NCI-H526 (cell line): ENCODE data around the gene F8A2.
"Not testable (repeated sequence)": the region's sequence is repeated elsewhere in the genome, so short reads cannot be mapped to it uniquely, and the experiment has no call there.

Source experiments
- DNase-seq, 2 experiments: peaks; one replicate each; lab custom pipeline; 2025; lab: John Stamatoyannopoulos, UW

F8A2 gene

DNA sequence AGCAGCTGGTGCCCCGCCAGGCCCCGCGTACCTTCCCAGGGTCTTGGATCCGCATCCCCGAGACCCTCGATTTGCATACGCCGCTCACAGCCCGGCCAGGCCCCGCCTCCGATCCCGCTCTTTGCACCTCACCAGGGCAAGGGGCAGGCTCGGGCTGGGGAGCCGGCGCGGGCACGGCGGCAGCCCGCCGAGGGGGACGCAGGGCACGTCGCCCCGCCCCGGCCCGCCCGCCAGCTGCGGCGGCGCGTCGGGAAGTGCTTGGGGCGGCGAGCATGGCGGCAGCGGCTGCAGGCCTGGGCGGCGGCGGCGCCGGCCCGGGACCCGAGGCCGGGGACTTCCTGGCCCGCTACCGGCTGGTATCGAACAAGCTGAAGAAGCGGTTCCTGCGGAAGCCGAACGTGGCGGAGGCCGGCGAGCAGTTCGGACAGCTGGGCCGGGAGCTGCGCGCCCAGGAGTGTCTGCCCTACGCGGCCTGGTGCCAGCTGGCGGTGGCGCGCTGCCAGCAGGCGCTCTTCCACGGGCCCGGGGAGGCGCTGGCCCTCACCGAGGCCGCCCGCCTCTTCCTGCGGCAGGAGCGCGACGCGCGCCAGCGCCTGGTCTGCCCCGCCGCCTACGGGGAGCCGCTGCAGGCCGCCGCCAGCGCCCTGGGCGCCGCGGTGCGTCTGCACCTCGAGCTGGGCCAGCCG lies at the start of gene F8A2:
Gene F8A2 (plus strand): TSS at position 253 of the 686 bp plus-strand sequence. CDS start 20 bp downstream, at position 273.
- not testable (repeated sequence) for DNase-seq

GRCh38 chrX:155333544-155334100 lies 48.3 kb upstream of the F8A2 start:
- DNase-seq: no peak

GRCh38 chrX:155334486-155335336 lies 47.2 kb upstream of the F8A2 start, which contains the start of gene CLIC2:
TSS of gene CLIC2 (minus strand) at chrX:155334614. CDS start at chrX:155334427, 187 bp downstream.
- DNase-seq: no peak

GRCh38 chrX:155335337-155335712 lies 46.6 kb upstream of the F8A2 start:
- not testable (repeated sequence) for DNase-seq

DNA sequence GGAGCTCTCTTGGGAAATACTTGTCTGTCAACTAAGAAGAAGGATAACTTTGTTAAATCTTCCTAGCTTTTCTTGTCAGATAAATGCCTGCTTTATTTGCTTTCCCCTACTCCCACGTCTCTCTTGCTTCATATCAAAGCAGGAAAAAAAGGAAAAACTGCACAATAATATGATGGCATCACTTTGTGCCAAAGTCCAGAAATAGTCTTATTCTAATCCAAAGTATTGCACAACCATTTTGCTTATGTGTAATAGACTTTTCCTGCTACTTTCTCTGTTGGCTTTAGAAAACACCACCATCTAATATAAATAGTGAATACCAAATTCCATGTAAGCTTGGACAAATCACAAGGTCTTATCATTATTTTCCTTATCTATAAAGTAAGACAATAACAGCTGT lies 36.2 kb upstream of the F8A2 start:
- not testable (repeated sequence) for DNase-seq

DNA sequence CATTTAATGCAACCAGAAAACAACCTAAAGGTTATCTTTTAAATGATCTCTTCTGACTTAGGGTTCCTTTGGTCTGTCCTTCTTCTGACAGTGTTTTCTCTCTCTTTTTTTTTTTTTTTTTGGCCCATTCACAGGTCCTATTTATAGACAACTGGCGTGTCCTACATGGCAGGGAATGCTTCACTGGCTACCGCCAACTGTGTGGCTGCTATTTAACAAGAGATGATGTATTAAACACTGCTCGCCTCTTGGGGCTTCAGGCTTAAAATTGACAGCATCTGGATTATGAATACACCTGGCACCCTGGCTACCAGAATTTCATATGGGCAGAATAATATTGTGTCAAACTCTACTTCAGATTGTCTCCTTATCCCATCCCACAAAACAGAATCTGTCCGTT lies 32.4 kb upstream of the F8A2 start:
- not testable (repeated sequence) for DNase-seq

DNA sequence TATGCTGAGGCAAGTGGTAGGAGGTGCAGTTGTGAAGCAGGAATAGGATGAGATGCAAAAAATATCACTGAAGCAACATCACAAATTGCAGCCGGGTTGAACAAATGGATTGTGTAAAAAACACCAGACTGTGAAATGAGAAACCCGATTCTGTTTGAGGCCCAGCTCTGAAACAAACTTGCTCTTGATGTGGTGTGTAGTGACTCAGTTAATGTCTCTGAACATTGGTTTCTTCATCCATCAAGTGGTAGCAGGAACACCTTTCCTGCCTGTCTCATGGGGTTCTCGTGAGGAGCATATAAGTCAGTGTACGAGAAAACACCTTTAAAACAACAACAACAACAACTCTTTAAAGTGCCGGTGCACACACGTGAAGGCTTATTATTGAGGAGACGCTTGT lies 18.2 kb upstream of the F8A2 start:
- not testable (repeated sequence) for DNase-seq

DNA sequence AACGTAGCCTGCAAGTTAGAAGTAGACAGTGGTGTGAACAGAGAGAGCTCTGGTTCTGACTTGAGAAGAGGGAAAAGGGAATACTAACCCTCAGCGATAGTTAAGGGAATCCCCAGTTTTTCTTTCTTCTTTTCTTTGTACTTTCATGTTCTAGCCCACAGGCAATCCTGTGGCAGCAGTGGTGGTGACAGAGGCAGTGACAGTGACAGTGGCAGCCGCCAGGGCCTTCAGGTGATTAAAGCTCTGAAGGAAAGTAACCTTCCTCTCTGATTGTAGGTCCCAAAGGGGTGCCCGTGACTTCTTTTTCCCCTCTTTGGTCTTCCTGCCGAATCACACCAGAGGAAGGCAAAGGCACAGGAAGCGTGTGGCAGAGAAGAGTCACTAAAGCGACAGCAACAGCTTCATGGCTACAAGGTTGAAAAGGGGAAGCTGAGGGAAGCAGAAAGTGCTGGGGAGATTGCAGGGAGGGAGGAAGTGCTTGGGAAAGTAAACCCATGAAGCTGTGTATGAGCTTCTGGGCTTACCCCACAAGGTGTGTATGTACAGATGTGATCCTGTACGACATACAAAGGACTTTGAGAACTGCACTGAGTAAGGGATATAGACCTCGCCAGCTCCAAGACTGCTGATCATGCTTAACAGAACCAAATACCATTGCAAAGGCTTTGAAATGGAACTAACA lies 8.0 kb upstream of the F8A2 start:
- not testable (repeated sequence) for DNase-seq

DNA sequence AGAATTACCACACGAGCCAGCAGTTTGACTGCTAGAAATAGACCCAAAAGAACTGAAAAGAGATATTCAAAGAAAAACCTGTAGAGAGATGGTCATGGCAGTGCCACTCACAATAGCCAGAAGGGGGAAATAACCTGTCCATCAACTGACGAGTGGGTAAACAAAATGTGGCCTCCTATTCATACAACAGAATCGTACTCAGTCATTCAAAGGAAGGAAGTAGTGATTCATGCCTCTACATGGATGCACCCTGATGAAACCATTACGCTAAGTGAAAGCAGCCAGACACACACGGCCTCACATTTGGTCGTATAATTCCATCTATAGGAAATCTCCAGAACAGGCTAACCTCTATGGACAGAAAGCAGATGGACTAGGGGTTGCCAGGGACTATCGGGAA lies 2.1 kb upstream of the F8A2 start:
- not testable (repeated sequence) for DNase-seq

DNA sequence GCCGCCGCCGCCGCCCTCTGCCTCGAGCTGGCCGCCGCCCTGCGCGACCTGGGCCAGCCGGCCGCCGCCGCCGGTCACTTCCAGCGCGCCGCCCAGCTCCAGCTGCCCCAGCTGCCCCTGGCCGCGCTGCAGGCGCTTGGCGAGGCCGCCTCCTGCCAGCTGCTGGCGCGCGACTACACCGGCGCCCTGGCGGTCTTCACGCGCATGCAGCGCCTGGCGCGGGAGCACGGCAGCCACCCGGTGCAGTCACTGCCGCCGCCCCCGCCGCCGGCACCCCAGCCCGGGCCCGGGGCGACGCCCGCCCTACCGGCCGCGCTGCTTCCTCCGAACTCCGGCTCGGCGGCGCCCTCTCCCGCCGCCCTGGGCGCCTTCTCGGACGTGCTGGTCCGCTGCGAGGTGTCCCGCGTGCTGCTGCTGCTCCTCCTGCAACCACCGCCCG lies 653 bp downstream of the F8A2 start:
- DNase-seq: not testable (repeated sequence)

- DNase-seq: no peak
Observed at GRCh38 chrX:155389634-155390033, 7.7 kb downstream of the F8A2 start.

DNA sequence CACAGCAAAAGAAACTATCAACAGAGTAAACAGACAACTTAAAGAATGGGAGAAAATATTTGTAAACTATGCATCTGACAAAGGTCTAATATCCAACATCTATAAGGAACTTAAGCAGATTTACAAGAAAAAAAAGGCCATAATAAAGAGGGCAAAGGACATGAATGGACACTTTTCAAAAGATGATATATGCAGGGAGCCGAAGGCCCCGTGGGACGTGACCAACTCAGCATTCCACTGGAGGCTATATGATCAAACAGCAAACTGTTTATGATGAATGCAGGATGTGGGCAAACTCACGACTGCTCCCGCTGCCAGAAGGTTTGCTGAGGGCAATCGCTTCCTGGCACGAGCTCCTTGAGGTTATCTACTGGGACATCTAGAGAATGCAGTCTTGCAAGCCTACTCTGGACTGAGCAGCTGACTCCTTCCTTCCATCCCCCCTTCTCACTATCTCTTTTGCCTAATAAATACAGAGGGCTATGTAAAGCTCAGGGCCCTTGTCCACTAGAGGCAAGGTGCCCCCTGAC lies 12.9 kb downstream of the F8A2 start:
- not testable (repeated sequence) for DNase-seq

GRCh38 chrX:155406429-155406828 lies 24.5 kb downstream of the F8A2 start:
- DNase-seq: no peak

DNA sequence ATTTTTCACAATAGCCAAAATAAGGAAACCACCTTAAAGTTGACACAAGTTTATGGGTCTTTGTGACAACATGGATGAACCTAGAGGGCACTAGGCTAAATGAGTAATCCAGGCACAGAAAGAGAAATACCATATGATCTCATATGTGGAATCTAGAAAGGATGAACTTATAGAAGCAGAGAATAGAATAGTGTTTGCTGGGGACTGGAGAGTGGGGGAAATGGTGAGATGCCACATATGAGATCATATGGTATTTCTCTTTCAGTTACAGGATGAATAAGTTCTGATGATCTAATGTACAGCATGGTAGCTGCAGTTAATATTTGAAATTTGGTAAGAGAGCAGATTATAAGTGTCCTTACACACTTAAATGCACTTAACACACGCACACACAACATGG lies 35.9 kb downstream of the F8A2 start:
- no peak for DNase-seq
